ENCODE results near the gene PDAP1. TPM values are rescaled to one million over a fixed set of nuclear protein-coding genes. Genes with fewer than 3 reads are reported as not detected.

PDAP1 gene
- total and polyA plus RNA-seq, 4 donors = 11.6 to 83.6 (median 31.5) TPM

DNA sequence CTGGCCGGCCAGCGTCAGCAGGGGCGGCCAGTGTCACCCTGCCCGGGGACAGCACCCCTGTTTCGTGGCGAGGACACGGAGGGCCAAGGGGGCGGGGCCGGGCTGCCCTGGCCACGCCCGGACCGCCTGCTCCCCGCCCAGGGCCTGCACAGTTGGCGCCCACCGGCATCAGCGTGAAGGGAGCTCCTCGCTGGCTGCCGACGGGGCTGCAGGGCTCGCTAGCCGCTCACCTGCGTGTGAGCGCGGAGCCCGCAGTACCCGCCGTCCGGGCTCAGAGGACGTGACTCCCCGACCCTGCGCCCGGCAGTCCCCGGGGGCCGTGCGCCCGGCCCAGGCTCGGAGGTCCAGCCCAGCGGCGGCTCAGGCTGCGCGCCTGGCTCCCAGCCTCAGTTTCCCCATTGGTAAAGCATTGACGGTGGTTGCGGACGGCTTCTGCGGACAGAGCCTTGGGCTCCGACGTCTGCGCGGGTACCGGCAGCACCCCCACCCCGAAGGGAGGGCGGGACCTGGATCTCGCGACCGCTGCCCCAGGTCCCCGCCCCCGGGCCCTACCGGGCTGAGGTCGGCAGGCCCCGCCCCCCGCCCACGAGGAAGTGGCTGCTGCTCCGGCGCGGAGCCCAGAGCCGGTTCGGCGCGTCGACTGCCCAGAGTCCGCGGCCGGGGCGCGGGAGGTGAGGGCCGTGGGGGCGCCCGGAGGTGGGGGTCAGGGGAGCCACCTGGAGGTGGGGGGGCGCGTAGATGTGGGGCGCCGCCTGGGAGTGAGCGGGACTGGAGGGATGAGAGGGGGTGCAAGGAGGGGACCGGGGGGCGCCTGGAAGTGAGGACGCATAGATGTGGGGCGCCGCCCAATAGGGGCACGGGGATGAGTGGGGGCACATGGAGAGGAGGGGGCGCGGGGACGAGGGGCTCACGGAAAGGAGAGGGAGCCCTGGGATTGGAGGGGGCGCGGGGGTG lies 34.0 kb downstream of the PDAP1 start, which contains the start of gene ARPC1B:
Gene ARPC1B (plus strand): TSS at position 620 of the 954 bp plus-strand sequence. CDS start 10,985 bp downstream, outside the sequence.
- TF ChIP-seq GABPA (IDR thresholded peaks at IDR 0.05 in 1 of 2, conservative IDR thresholded peaks at IDR 0.05 in 1 of 2) (no peak), EGR1 (IDR thresholded peaks at IDR 0.05; ENCODE audit: low read depth in 2 of 2) (peak in 1 of 2 donors; percentile 73), RAD21 (IDR thresholded peaks at IDR 0.05) (no peak)
- Histone ChIP-seq H3K36me3 (ENCODE audit: control insufficient read depth in 4 of 4, insufficient read depth in 3 of 4, low read depth in 1 of 4, low read length in 3 of 4) (no peaks in the 10 kb centered on the region), H3K27ac (ENCODE audit: low read depth in 1 of 2, low read length in 2 of 2) (peak within 1 kb of the TSS; percentile 85 to 90), H3K9ac (ENCODE audit: low read depth in 1 of 2, low read length in 2 of 2) (peak within 1 kb of the TSS in 1 of 2 donors; percentile 45), H3K27me3 (ENCODE audit: control insufficient read depth in 4 of 4, insufficient read depth in 4 of 4, low read length in 3 of 4) (no peaks in the 10 kb centered on the region), H3K4me1 (ENCODE audit: control insufficient read depth in 4 of 4, insufficient read depth in 4 of 4, low read length in 3 of 4) (peaks cover 7 to 23% (median 14%) of the 10 kb centered on the region in 4 donors), H3K4me3 (ENCODE audit: low read depth in 1 of 3, low read length in 3 of 3) (peak within 1 kb of the TSS; percentile 74 to 98 (median 87)), H3K9me3 (ENCODE audit: control insufficient read depth in 4 of 4, low read length in 3 of 4) (no peaks in the 10 kb centered on the region)
- WGBS = 1% methylated on average over 95 of the region's 95 CpGs
- peak; percentile 71 for DNase-seq (ENCODE audit: low spot score)

DNA sequence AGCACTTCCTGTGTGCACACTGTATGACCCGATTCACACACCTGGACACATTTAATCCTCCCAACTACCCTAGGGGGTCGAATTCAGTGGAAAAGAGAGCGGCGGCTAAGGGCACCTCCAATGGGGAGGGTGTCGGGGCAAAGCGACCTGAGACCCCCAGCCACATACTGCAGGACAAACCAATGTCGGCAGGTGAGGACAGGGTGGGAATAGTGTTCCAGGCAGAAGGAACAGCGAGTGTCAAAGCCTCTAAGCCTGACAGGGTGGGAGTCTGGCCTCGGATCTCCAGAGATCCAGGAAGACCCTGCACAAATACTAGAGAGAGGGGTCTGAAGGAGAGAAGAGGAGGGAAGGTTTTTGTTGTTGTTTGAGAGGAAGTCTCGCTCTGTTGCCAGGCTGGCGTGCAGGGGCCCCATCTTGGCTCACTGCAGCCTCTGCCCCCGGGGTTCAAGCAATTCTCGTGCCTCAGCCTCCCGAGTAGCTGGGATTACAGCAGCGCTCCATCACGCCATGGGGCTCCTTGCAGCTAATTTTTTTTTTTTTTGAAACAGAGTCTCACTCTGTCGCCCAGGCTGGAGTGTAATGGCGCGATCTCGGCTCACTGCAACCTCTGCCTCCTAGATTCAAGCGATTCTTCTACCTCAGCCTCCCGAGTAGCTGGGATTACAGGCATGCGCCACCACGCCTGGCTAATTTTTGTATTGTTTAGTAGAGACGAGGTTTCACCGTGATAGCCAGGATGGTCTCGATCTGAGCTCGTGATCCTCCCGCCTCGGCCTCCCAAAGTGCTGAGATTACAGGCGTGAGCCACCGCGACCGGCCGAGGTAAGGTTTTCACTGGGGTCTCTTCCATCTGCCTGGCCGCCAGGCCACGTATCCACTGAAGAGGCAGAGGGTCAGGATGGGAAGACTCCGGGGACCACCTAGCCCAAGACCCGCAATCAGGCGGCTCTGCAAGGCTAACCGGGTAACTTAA lies 35.0 kb downstream of the PDAP1 start:
- TF ChIP-seq, protein P1, sequence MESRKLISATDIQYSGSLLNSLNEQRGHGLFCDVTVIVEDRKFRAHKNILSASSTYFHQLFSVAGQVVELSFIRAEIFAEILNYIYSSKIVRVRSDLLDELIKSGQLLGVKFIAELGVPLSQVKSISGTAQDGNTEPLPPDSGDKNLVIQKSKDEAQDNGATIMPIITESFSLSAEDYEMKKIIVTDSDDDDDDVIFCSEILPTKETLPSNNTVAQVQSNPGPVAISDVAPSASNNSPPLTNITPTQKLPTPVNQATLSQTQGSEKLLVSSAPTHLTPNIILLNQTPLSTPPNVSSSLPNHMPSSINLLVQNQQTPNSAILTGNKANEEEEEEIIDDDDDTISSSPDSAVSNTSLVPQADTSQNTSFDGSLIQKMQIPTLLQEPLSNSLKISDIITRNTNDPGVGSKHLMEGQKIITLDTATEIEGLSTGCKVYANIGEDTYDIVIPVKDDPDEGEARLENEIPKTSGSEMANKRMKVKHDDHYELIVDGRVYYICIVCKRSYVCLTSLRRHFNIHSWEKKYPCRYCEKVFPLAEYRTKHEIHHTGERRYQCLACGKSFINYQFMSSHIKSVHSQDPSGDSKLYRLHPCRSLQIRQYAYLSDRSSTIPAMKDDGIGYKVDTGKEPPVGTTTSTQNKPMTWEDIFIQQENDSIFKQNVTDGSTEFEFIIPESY (IDR thresholded peaks at IDR 0.05) = no peak
- no peak for TF ChIP-seq YY1 (IDR thresholded peaks at IDR 0.05)
- TF ChIP-seq HNF4A (conservative IDR thresholded peaks at IDR 0.05) = no peak
- no peak for TF ChIP-seq FOXA1 (IDR thresholded peaks at IDR 0.05)
- no peak for TF ChIP-seq HNF4G (IDR thresholded peaks at IDR 0.05)
- TF ChIP-seq, protein P2, sequence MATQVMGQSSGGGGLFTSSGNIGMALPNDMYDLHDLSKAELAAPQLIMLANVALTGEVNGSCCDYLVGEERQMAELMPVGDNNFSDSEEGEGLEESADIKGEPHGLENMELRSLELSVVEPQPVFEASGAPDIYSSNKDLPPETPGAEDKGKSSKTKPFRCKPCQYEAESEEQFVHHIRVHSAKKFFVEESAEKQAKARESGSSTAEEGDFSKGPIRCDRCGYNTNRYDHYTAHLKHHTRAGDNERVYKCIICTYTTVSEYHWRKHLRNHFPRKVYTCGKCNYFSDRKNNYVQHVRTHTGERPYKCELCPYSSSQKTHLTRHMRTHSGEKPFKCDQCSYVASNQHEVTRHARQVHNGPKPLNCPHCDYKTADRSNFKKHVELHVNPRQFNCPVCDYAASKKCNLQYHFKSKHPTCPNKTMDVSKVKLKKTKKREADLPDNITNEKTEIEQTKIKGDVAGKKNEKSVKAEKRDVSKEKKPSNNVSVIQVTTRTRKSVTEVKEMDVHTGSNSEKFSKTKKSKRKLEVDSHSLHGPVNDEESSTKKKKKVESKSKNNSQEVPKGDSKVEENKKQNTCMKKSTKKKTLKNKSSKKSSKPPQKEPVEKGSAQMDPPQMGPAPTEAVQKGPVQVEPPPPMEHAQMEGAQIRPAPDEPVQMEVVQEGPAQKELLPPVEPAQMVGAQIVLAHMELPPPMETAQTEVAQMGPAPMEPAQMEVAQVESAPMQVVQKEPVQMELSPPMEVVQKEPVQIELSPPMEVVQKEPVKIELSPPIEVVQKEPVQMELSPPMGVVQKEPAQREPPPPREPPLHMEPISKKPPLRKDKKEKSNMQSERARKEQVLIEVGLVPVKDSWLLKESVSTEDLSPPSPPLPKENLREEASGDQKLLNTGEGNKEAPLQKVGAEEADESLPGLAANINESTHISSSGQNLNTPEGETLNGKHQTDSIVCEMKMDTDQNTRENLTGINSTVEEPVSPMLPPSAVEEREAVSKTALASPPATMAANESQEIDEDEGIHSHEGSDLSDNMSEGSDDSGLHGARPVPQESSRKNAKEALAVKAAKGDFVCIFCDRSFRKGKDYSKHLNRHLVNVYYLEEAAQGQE (IDR thresholded peaks at IDR 0.05) = no peak
- no peak for TF ChIP-seq JUND (IDR thresholded peaks at IDR 0.05)
- TF ChIP-seq, protein P3, sequence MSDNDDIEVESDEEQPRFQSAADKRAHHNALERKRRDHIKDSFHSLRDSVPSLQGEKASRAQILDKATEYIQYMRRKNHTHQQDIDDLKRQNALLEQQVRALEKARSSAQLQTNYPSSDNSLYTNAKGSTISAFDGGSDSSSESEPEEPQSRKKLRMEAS (IDR thresholded peaks at IDR 0.05) = no peak
- no peak for TF ChIP-seq EGR1 (IDR thresholded peaks at IDR 0.05; ENCODE audit: low read depth in 2 of 2)
- TF ChIP-seq NR2F2 (IDR thresholded peaks at IDR 0.05) = no peak
- Histone ChIP-seq H3K4me3 (ENCODE audit: low read depth in 1 of 3, low read length in 3 of 3) (peak overlapping the region in 2 of 3 donors; percentile 87 to 98), H3K27ac (ENCODE audit: low read depth in 1 of 2, low read length in 2 of 2) (peak overlapping the region; percentile 85 to 90), H3K36me3 (ENCODE audit: control insufficient read depth in 4 of 4, insufficient read depth in 3 of 4, low read depth in 1 of 4, low read length in 3 of 4) (no peaks in the 10 kb centered on the region), H3K9me3 (ENCODE audit: control insufficient read depth in 4 of 4, low read length in 3 of 4) (no peaks in the 10 kb centered on the region), H3K4me1 (ENCODE audit: control insufficient read depth in 4 of 4, insufficient read depth in 4 of 4, low read length in 3 of 4) (peaks cover 7 to 23% (median 14%) of the 10 kb centered on the region in 4 donors), H3K9ac (ENCODE audit: low read depth in 1 of 2, low read length in 2 of 2) (no peak overlapping the region), H3K27me3 (ENCODE audit: control insufficient read depth in 4 of 4, insufficient read depth in 4 of 4, low read length in 3 of 4) (no peaks in the 10 kb centered on the region)
- no peak for DNase-seq (ENCODE audit: low spot score)
- 87% methylated on average over 41 of the region's 41 CpGs for WGBS

All from liver (tissue), 9 donors.